Upper lobe of left lung (tissue), 4 donors: ENCODE data around the gene LMNTD2.

Source experiments
- CTCF ChIP-seq, 6 experiments: fragments of 450-650 bp in 4 of 6; fragments of 200-600 bp in 2 of 6; sonication (generic) in 2 of 6; IDR thresholded peaks; one replicate each; pipeline ENCODE4 v1.5.1; 2016 to 2019; ENCODE audit warnings: antibody characterized with exemption in 6 of 6
- POLR2A ChIP-seq, 4 donors: fragments of 450-650 bp; IDR thresholded peaks; one replicate each; pipeline ENCODE4 v1.5.1; 2016 to 2017; ENCODE audit warnings: antibody characterized with exemption in 4 of 4, mild to moderate bottlenecking in 2 of 4
- POLR2AphosphoS5 ChIP-seq, 2 donors: sonication (generic); formaldehyde crosslinking; IDR thresholded peaks; one replicate each; pipeline ENCODE4 v1.5.1; 2017; ENCODE audit warnings: antibody characterized with exemption in 2 of 2

- TF ChIP-seq CTCF (IDR thresholded peaks at IDR 0.05) (no peak), POLR2AphosphoS5 (IDR thresholded peaks at IDR 0.05) (no peak), POLR2A (IDR thresholded peaks at IDR 0.05) (no peak)
Observed at GRCh38 chr11:589798-590197, 29.3 kb upstream of the LMNTD2 start.
